Dedifferentiated amniotic fluid mesenchymal stem cell (primary cell): ENCODE data around the gene GABRB1.
A peak's percentile ranks its signal among the peaks of the same experiment; 100 is the strongest.

Experiments
- DNase-seq: peaks from one replicate; pipeline ENCODE4 v3.0.0-alpha.2; 2016; ENCODE audit errors: extremely low spot score

The GABRB1 gene

GRCh38 chr4:47213106-47213505 is 181.7 kb downstream of the GABRB1 start:
- no peak for DNase-seq

- DNase-seq, result no peak
Observed at GRCh38 chr4:47213539-47213938, 182.2 kb downstream of the GABRB1 start.

- peak; percentile 77 for DNase-seq
Observed at GRCh38 chr4:47213971-47214370, 182.6 kb downstream of the GABRB1 start.

GRCh38 chr4:47215759-47216158 is 184.4 kb downstream of the GABRB1 start:
- no peak for DNase-seq

GRCh38 chr4:47217291-47217690 is 185.9 kb downstream of the GABRB1 start:
- no peak for DNase-seq

- no peak for DNase-seq
Observed at GRCh38 chr4:47217884-47218283, 186.5 kb downstream of the GABRB1 start.

- no peak for DNase-seq
Observed at GRCh38 chr4:47218631-47219030, 187.3 kb downstream of the GABRB1 start.

- DNase-seq, result no peak
Observed at GRCh38 chr4:47219586-47219985, 188.2 kb downstream of the GABRB1 start.

- no peak for DNase-seq
Observed at GRCh38 chr4:47221721-47222120, 190.4 kb downstream of the GABRB1 start.

GRCh38 chr4:47222276-47222675 is 190.9 kb downstream of the GABRB1 start:
- no peak for DNase-seq

- DNase-seq, result no peak
Observed at GRCh38 chr4:47224361-47224760, 193.0 kb downstream of the GABRB1 start.

- DNase-seq, result no peak
Observed at GRCh38 chr4:47235721-47236120, 204.4 kb downstream of the GABRB1 start.

GRCh38 chr4:47238667-47239066 is 207.3 kb downstream of the GABRB1 start:
- DNase-seq, result peak; percentile 69

GRCh38 chr4:47239649-47240048 is 208.3 kb downstream of the GABRB1 start:
- no peak for DNase-seq

GRCh38 chr4:47251348-47252135 is 220.2 kb downstream of the GABRB1 start:
- DNase-seq, result no peak

- DNase-seq, result no peak
Observed at GRCh38 chr4:47263721-47264120, 232.4 kb downstream of the GABRB1 start.

GRCh38 chr4:47270201-47270888 is 239.0 kb downstream of the GABRB1 start:
- no peak for DNase-seq

- DNase-seq, result no peak
Observed at GRCh38 chr4:47271291-47271690, 239.9 kb downstream of the GABRB1 start.

GRCh38 chr4:47274901-47275300 is 243.5 kb downstream of the GABRB1 start:
- DNase-seq, result no peak

- DNase-seq, result no peak
Observed at GRCh38 chr4:47275595-47275994, 244.2 kb downstream of the GABRB1 start.

- no peak for DNase-seq
Observed at GRCh38 chr4:47278631-47279030, 247.3 kb downstream of the GABRB1 start.

- DNase-seq, result no peak
Observed at GRCh38 chr4:47287735-47288134, 256.4 kb downstream of the GABRB1 start.

GRCh38 chr4:47289805-47290204 is 258.4 kb downstream of the GABRB1 start:
- DNase-seq, result no peak
